ENCODE data around the gene DOK7. TPM values are rescaled to one million over a fixed set of nuclear protein-coding genes. Genes with fewer than 3 reads are reported as not detected.

The DOK7 gene
- total RNA-seq, 1 experiment from 2014 or later = 0.26 TPM

DNA sequence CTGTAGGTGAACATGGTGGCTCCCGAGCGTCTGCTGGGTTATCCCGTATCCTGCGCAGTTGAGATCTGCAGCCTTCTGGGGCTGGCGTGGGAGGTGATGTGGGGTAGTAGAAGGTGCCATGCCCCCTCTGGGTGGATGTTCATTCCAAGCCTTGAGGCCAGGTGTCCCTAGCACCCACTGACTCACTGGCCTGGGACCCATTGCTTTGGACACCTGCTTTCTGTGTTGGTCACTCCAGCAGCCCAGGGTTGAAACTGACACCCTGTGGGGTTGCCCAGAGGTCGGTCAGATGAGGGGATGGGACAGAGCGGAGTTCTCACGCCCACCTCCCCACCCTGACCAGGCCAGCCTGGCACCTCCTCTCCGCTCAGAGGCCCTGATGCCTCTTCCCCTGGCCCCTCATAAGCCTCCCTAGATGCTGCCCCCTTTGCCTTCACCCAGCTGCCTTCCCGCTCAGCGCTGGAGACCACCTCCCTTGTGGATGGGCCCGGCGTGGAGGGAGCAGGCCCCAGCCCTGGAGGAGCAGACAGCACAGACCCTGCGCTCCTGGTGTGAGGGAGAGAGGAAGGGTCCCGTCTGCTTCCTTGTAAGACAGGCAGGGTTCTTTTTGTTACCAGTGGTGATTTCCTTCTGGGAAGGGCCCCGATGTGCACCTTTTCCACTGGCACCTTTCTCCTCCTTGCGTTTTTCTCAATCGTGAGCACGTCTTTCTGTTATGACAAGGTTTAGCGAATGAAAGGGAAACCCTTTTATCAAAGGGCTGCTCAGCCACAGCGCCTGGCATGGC, 2.0 kb downstream of the DOK7 start:
- no peaks in the 10 kb centered on the region for H3K9me3 Mint-ChIP-seq
- Histone ChIP-seq H2AK5ac (ENCODE audit: insufficient read length, low read length) (no peak overlapping the region), H4K5ac (ENCODE audit: insufficient read length, low read depth, low read length) (no peak overlapping the region), H3K9ac (ENCODE audit: extremely low read depth, insufficient read length, low read length) (no peak overlapping the region), H3K23ac (ENCODE audit: insufficient read length, low read depth, low read length) (no peak overlapping the region), H3T11ph (ENCODE audit: low read length) (no peak overlapping the region), H4K20me1 (ENCODE audit: control insufficient read depth, insufficient read depth, insufficient read length) (no peaks in the 10 kb centered on the region), H3K4me1 (ENCODE audit: insufficient read depth, low read length) (no peaks in the 10 kb centered on the region), H3K9me3 (ENCODE audit: control insufficient read depth, low read depth, low read length) (no peaks in the 10 kb centered on the region), H3K27ac (ENCODE audit: insufficient read length, low read depth, low read length) (no peak overlapping the region), H2BK5ac (ENCODE audit: insufficient read length, low read length) (no peak overlapping the region), H2BK120ac (ENCODE audit: low read depth, low read length, poor library complexity, severe bottlenecking) (no peak overlapping the region), H2BK12ac (ENCODE audit: insufficient read length, low read depth, low read length) (no peak overlapping the region), H3K79me1 (ENCODE audit: insufficient read depth, low read depth, low read length, poor library complexity, severe bottlenecking) (no peaks in the 10 kb centered on the region), H3K79me2 (ENCODE audit: insufficient read depth, low read length) (no peaks in the 10 kb centered on the region), H2BK20ac (ENCODE audit: low read depth, low read length, poor library complexity, severe bottlenecking) (no peak overlapping the region), H3K23me2 (ENCODE audit: insufficient read length, low read depth, low read length, poor library complexity, severe bottlenecking) (no peaks in the 10 kb centered on the region), H4K91ac (ENCODE audit: insufficient read length, low read depth, low read length) (no peak overlapping the region), H3K14ac (ENCODE audit: insufficient read depth, low read length) (no peak overlapping the region), H2AFZ (ENCODE audit: low read length) (no peak overlapping the region), H3K4ac (ENCODE audit: low read depth, low read length) (no peak overlapping the region), H2BK15ac (ENCODE audit: low read depth, low read length) (no peak overlapping the region), H3K18ac (ENCODE audit: insufficient read length, low read depth, low read length) (no peak overlapping the region), H4K8ac (replicated peaks; ENCODE audit: insufficient read length, low read depth, low read length) (no peak overlapping the region), H3K56ac (ENCODE audit: insufficient read length, low read depth, low read length) (no peak overlapping the region), H3K4me2 (ENCODE audit: insufficient read depth, insufficient read length, low read length) (no peak overlapping the region), H3K27me3 (ENCODE audit: insufficient read depth, low read length) (peaks cover 3% of the 10 kb centered on the region; the same call in 1 of the 2 replicates)
- no CpG with 5 or more reads among the region's 21 CpGs for WGBS (ENCODE audit: extremely low coverage, insufficient read length, low lambda C conversion rate)
- peaks cover 56% of the 10 kb centered on the region for H3K27me3 Mint-ChIP-seq (ENCODE audit: low read depth)
- peaks cover 7 to 9% of the 10 kb centered on the region in 2 experiments; a peak in 2 of 4 replicates for H3K4me1 Mint-ChIP-seq
- H3K27ac Mint-ChIP-seq = no peak overlapping the region
- peaks cover 0 to 1% (median 0%) of the 10 kb centered on the region in 3 experiments; a peak in 1 of 7 replicates for H3K36me3 Mint-ChIP-seq (ENCODE audit: insufficient read depth in 1 of 3, low read depth in 3 of 3)
- H3K4me3 Mint-ChIP-seq = no peak overlapping the region
- TF ChIP-seq, protein P1, sequence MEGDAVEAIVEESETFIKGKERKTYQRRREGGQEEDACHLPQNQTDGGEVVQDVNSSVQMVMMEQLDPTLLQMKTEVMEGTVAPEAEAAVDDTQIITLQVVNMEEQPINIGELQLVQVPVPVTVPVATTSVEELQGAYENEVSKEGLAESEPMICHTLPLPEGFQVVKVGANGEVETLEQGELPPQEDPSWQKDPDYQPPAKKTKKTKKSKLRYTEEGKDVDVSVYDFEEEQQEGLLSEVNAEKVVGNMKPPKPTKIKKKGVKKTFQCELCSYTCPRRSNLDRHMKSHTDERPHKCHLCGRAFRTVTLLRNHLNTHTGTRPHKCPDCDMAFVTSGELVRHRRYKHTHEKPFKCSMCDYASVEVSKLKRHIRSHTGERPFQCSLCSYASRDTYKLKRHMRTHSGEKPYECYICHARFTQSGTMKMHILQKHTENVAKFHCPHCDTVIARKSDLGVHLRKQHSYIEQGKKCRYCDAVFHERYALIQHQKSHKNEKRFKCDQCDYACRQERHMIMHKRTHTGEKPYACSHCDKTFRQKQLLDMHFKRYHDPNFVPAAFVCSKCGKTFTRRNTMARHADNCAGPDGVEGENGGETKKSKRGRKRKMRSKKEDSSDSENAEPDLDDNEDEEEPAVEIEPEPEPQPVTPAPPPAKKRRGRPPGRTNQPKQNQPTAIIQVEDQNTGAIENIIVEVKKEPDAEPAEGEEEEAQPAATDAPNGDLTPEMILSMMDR (conservative IDR thresholded peaks at IDR 0.05) = no peak
- no peak for DNase-seq

Data from H9 (cell line).